Ovary (tissue), 3 donors: ENCODE measurements around the gene C1orf141.

Source experiments
- CTCF ChIP-seq, 3 donors: fragments of 450-650 bp in 2 of 3; fragments of 200-600 bp in 1 of 3; IDR thresholded peaks; one replicate each; pipeline versions ENCODE4 v1.5.1 to v1.8.0; 2016 to 2022; ENCODE audit warnings: antibody characterized with exemption in 3 of 3, mild to moderate bottlenecking in 1 of 3
- POLR2A ChIP-seq: fragments of 450-650 bp; IDR thresholded peaks from one replicate; pipeline ENCODE4 v1.6.1; 2017; ENCODE audit warnings: antibody characterized with exemption, mild to moderate bottlenecking, moderate library complexity
- donor health status: DM: no; HTN: no; CAD: no.

- TF ChIP-seq CTCF (IDR thresholded peaks at IDR 0.05) (no peak), POLR2A (no peak)
These were observed 30.8 kb upstream of the C1orf141 start for GRCh38 chr1:67165468-67166041.
